GM19240 (cell line): ENCODE measurements around the gene CCDC186.
"Not testable (repeated sequence)": the region's sequence is repeated elsewhere in the genome, so short reads cannot be mapped to it uniquely, and the experiment has no call there.

ENCODE experiments used
- DNase-seq: peaks from one replicate; pipeline ENCODE4 v3.0.0; 2011; ENCODE audit warnings: low spot score; ENCODE audit not compliant: insufficient read length

CCDC186 gene

DNA sequence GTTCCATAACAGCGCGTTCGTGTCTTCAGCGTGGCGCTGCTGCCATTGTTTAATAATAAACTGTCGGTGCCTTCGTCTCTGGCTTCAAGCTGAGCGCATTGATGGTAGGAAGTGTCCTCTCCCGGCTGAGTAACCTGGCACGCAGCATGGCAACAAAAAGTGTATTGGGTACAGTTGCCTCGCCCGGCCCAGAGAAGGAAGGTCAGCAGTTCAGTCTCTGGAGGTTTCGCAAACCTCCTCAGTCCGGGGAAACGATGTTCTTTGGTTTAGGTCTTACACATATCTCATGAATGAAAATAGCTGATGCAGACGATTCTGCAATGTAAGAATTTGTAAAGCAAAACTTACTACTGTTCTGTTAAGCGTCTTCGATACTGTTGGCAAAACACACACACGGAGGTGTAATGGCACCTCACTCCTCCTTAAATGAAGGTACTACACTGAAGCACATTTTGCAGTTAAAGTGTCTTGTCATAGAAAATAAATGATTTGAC lies 739 bp upstream of the CCDC186 start:
- DNase-seq = no peak

- DNase-seq = no peak
These were observed 441 bp downstream of the CCDC186 start for GRCh38 chr10:114173603-114173920.

GRCh38 chr10:114172776-114173602 lies 1.0 kb downstream of the CCDC186 start:
- DNase-seq = no peak

GRCh38 chr10:114172216-114172615 lies 1.8 kb downstream of the CCDC186 start:
- no peak for DNase-seq

DNA sequence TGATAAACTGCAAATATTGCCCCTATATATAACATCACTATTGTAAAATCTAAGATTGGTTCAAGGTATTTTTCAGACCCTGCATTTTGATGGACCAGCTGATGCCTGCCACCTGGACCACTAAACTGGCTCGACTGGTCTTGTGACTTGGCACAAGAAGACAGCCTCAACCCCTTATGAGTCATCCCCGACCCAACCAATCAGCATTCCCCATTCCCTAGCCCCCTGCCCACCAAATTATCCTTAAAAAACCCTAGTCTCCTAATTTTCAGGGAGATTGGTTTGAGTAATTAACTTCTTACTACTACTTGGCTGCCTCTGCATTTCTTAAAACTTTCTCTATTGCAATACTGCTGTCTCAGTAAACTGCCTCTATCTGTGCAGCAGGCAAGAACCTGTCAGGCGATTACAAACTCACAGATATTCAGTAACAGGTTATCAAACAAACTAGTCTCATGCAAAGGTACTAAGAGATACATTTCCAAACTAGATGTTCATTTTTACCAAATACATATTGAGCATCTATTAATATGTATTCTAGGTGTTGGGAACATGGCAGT lies 5.5 kb downstream of the CCDC186 start:
- DNase-seq = no peak

DNA sequence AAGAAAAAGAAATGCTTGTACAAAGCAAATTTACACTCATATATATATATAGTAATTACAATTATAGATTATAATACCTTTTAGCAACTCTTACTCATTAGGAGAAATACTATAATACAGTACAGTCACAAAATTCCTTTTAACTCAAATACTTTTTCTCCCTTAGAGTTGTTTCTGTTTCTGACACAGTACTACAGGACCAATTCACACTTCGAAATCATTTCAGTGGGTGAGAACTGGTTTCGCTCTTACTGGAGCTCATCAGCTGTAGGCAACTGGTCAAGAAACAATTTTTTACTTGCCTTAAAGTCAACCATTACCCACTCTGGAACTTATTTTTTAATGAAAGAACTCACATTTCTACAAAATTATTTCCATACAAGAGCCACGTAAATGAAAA lies 6.0 kb downstream of the CCDC186 start:
- DNase-seq = no peak

GRCh38 chr10:114166494-114166893 lies 7.5 kb downstream of the CCDC186 start:
- no peak for DNase-seq

DNA sequence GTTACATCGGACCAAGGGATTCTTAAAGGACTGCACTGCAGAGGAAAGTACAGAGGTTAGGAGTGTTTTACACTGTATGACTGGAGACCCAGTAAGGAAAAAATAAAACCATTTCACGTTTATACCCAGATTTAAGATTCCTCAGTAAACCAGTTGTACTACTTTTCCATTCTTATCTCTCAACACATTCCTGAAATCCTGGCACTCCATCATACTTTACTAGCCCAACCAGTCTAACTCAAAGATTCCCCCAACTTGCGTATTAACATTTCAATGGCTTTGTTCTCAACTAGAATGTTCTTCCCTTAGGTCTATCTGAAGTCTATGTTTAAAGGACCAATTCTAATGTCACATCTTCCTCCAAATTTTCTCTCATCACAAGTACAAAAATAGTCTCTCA lies 8.0 kb downstream of the CCDC186 start:
- DNase-seq = no peak

GRCh38 chr10:114163062-114163461 lies 10.9 kb downstream of the CCDC186 start:
- DNase-seq = no peak

- no peak for DNase-seq
These were observed 16.1 kb downstream of the CCDC186 start for GRCh38 chr10:114157912-114158311.

- no peak for DNase-seq
These were observed 22.1 kb downstream of the CCDC186 start for GRCh38 chr10:114151892-114152291.

DNA sequence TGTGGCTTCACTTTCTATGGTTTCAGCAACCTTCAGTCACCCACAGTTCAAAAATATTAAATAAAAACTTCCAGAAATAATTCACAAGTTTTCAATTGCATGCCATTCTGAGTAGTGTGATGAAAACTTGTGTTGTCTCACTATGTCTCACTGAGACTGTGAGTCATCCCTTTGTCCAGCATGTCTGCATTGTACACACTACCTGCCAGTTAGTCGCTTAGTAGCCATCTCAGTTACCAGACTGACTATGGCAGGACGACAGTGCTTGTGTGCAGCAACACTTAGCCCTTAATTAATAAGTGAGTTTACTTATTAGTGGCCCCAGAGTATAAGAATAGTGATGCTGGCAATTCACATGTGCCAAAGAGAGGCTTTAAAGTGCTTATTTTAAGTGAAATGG lies 22.5 kb downstream of the CCDC186 start:
- DNase-seq = no peak

- not testable (repeated sequence) for DNase-seq
These were observed 24.5 kb downstream of the CCDC186 start for GRCh38 chr10:114149476-114149875.

DNA sequence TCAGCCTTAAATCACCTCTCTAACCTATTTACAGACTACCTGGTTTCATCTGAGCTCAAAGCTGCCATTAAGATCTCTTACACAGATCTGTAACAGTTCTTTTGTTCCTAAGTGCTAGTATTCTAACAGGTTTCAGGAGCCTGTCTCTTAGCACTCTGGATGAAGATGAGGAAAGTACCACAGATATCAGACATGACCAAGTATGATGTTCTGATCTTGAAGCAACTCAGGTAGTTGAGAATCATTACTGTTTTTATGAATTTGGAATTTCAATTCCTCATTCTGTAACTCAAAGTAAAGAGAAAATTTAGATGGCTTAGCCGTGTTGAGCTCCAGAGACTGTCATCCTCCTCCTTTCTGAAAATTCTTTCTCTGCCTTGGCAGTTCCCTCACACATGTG lies 30.8 kb downstream of the CCDC186 start:
- no peak for DNase-seq

- DNase-seq = no peak
These were observed 32.0 kb downstream of the CCDC186 start for GRCh38 chr10:114142018-114142417.

GRCh38 chr10:114140827-114141226 lies 33.2 kb downstream of the CCDC186 start:
- DNase-seq = not testable (repeated sequence)

GRCh38 chr10:114140036-114140435 lies 34.0 kb downstream of the CCDC186 start:
- DNase-seq = no peak

DNA sequence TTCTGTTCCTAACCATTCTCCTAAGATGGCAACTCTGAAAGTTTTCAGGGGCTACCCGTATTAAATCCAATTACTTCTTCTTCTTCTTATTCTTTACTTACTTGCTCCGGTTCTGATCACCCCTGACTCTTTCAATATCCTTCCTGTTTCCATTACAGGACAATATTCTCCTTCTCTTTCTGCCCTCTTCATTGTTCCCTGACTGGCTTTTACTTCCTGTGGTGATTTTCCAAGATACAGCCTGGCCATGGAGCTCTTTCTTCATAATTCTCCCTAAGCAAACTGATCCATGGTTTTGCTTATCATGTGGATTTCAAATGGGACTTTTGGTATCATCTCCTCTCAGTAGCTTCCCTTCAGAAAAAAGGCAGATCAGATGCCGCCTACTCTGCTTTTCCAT lies 35.4 kb downstream of the CCDC186 start:
- no peak for DNase-seq

GRCh38 chr10:114135476-114135875 lies 38.5 kb downstream of the CCDC186 start:
- DNase-seq = no peak

GRCh38 chr10:114131094-114131493 lies 42.9 kb downstream of the CCDC186 start:
- DNase-seq = no peak

DNA sequence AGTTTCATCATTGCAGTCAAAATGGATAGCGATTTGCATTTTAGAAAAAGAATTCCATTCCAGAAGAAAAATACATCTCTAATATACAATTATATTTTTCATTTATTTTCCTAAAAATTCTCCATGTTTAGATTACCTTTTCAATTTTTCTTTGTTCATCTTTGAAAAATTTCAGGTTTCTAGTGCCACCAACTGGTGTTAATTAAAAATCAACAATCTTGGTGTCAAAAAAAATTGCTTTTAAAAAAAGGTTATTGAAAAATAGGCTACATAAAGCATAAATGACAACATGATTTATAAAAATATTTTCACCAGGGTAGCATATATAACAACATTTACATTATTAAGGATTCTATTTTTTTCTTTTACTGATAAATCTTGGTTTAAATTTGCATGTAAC lies 53.0 kb downstream of the CCDC186 start:
- no peak for DNase-seq

DNA sequence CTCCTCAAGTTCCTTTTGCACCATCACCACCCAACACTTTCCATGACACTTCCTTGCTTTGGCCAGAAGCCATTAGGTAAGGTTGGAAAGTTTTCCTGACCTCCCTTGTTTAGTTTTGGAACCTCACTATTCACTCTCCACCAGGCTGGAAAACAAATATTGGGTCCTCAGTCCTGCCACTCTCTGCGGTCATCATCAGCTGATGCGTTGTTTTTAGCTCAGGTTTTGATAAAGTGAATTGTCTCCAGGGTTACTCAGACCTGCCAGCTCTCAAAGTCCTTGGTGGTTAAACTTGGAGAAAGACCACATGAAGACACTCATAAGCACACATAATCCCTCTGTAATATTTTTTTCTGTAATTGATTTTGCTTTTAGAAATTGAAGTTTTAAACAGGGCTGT lies 55.5 kb downstream of the CCDC186 start:
- no peak for DNase-seq

- DNase-seq = no peak
These were observed 56.3 kb downstream of the CCDC186 start for GRCh38 chr10:114117728-114118127.
